H1 (cell line): Measurements from ENCODE around the gene DVL2. TPM values are rescaled to one million over a fixed set of nuclear protein-coding genes. Genes with fewer than 3 reads are reported as not detected.

ENCODE experiments used
- CHD7 ChIP-seq: fragments of 300-600 bp; sonication (generic); IDR thresholded peaks from 2 replicates; pipeline ENCODE4 v1.7.1; 2012; ENCODE audit warnings: low read length, moderate library complexity, mild to moderate bottlenecking, inconsistent platforms; ENCODE audit not compliant: insufficient replicate concordance
- SAP30 ChIP-seq: fragments of 300-600 bp; sonication (generic); IDR thresholded peaks from 2 replicates; pipeline ENCODE4 v1.7.1; 2012; ENCODE audit warnings: low read length, moderate library complexity, mild to moderate bottlenecking, inconsistent platforms; ENCODE audit not compliant: insufficient read depth, insufficient replicate concordance
- polyA plus RNA-seq, 7 experiments: library from polyadenylated mRNA; depleted of rRNA in 3 of 7; stranded (reverse) in 5 of 7; unstranded in 2 of 7; fragments of >200 nt in 5 of 7; fragments of 200-250 nt in 2 of 7; gene quantifications; 1 replicate in 5 of 7; 2 replicates in 1 of 7; 4 replicates in 1 of 7; pipeline versions ENCODE4 v1.2.1 to v1.2.3, GENCODE V29; 2011 to 2013; ENCODE audit warnings: missing spikeins in 2 of 7, mixed read lengths in 2 of 7
- total RNA-seq: library from RNA; stranded (reverse); fragmentation: NEBNext Ultra II Directional; extraction: Animal tissue kit (Norgen Biotek cat#: 25700); gene quantifications from 2 replicates; pipeline ENCODE4 v1.2.1, GENCODE V29; 2021

The DVL2 gene
- total and polyA plus RNA-seq, 2 of the 8 experiments (the other 6 are each of a cell fraction or from before 2014, with no cell fraction given) = 19.0 to 59.6 TPM

DNA sequence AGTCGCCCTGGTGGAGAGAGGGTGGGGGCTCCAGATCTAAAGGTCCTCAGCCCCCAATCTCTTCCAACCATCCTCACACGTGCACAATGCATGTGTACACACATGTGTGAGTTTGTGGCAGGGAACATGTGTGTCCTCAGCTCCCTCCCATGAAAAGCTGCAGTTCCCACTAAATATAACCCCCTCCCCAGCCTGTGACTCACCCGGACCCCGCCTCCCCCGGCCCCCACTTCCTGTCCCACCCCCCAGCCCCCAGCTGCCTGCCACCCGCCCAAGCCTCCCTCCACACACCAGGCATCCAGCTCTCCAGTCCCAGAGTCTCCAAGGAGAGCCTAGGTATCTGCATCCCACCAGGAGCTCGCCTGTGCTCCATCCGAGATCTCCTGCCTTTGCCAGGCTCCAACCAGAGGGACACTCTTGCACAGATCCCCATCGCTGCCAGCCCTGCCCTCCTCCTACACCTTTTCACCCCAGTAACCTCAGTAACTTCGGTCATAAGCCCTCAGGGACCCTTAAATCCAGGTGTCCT lies 18.6 kb downstream of the DVL2 start (continued):
- no peak for TF ChIP-seq CHD7
- TF ChIP-seq SAP30 = no peak
